Activated gamma-delta T cell treated with Interleukin-2 at 50 U/mL for 16 hours (primary cell): Measurements from ENCODE around the gene PCDHA11.
"Not testable (repeated sequence)": the region's sequence is repeated elsewhere in the genome, so short reads cannot be mapped to it uniquely, and the experiment has no call there.

Experiments
- DNase-seq: peaks from one replicate; pipeline ENCODE4 v3.0.0-alpha.2; 2020

PCDHA11 gene

DNA sequence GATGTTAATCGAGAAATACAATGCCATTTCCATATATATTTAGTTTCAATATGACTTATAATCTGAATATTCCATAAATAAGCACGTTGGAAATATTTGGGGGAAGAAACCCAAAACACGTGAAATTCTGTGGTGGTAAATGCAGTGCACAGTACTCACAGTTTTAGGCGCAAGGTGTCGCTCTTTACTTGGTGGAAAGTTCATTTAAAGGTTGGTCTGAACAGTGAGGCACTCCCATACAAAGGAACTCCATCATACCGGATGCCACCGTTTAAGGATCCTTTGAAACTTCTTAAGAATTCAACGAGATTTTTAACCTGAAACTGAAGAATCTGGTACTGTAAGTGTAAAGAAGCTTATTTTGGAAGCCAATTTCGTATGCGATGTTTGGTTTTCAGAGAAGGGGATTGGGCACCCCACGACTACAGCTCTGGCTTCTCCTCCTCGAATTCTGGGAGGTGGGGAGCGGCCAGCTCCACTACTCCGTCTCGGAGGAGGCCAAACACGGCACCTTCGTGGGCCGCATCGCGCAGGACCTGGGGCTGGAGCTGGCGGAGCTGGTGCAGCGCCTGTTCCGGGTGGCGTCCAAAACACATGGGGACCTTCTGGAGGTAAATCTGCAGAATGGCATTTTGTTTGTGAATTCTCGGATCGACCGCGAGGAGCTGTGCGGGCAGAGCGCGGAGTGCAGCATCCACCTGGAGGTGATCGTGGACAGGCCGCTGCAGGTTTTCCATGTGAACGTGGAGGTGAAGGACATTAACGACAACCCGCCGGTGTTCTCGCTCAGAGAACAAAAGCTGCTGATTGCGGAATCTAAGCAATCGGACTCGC lies at the start of gene PCDHA11:
PCDHA11 (plus strand) TSS at position 237 of the 834 bp plus-strand sequence; CDS start at position 384, 147 bp downstream.
- no peak for DNase-seq

GRCh38 chr5:140821375-140822280 lies 47.1 kb upstream of the PCDHA11 start, which contains the start of gene PCDHA5:
Gene PCDHA5, plus strand, starts transcription at chr5:140821613.
- no peak for DNase-seq

- DNase-seq = no peak
Observed at GRCh38 chr5:140822281-140822629, 46.5 kb upstream of the PCDHA11 start.

DNA sequence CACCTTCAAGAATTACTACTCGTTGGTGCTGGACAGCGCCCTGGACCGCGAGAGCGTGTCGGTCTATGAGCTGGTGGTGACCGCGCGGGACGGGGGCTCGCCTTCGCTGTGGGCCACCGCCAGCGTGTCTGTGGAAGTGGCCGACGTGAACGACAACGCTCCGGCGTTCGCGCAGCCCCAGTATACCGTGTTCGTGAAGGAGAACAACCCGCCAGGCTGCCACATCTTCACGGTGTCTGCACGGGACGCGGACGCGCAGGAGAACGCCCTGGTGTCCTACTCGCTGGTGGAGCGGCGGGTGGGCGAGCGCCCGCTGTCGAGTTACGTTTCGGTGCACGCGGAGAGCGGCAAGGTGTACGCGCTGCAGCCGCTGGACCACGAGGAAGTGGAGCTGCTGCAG lies 45.8 kb upstream of the PCDHA11 start:
- DNase-seq = not testable (repeated sequence)

GRCh38 chr5:140823475-140823874 lies 45.3 kb upstream of the PCDHA11 start:
- DNase-seq = no peak

DNA sequence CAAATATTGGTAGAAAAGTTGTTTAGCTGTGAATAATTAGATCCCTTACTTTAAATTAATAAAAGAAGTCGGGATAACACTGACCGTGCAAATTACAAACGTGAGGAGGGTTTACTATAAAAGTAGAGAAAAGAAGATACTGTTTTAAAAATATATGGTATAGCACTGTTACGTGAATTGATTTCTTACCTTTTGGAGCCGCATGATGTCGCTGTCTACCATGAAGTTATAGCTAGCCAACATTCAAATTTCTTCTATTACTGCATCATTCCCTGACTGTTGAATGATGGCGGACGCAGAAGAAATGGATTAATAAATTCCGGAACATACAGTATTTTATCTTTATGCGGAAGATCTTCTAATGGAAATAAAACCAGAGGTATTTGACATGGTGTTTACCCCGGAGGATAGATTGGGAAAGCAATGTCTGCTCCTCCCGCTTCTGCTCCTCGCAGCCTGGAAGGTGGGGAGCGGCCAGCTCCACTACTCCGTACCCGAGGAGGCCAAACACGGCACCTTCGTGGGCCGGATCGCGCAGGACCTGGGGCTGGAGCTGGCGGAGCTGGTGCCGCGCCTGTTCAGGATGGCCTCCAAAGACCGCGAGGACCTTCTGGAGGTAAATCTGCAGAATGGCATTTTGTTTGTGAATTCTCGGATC lies 40.9 kb upstream of the PCDHA11 start, which contains the start of gene PCDHA6:
PCDHA6 (plus strand) TSS at position 257 of the 658 bp plus-strand sequence; CDS start at position 389, 132 bp downstream.
- DNase-seq = no peak

DNA sequence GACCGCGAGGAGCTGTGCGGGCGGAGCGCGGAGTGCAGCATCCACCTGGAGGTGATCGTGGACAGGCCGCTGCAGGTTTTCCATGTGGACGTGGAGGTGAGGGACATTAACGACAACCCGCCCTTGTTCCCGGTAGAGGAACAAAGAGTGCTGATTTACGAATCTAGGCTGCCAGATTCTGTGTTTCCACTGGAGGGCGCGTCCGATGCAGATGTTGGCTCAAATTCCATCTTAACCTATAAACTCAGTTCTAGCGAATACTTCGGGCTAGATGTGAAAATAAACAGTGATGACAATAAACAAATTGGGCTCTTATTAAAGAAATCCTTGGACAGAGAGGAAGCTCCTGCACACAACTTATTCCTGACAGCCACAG lies 40.4 kb upstream of the PCDHA11 start:
- DNase-seq = no peak

GRCh38 chr5:140829511-140830501 lies 39.0 kb upstream of the PCDHA11 start:
- DNase-seq = not testable (repeated sequence)

GRCh38 chr5:140833993-140834392 lies 34.8 kb upstream of the PCDHA11 start, which contains the start of gene PCDHA7:
Gene PCDHA7, plus strand, starts transcription at chr5:140834269. Its CDS starts 115 bp downstream, at chr5:140834384.
- DNase-seq = no peak

DNA sequence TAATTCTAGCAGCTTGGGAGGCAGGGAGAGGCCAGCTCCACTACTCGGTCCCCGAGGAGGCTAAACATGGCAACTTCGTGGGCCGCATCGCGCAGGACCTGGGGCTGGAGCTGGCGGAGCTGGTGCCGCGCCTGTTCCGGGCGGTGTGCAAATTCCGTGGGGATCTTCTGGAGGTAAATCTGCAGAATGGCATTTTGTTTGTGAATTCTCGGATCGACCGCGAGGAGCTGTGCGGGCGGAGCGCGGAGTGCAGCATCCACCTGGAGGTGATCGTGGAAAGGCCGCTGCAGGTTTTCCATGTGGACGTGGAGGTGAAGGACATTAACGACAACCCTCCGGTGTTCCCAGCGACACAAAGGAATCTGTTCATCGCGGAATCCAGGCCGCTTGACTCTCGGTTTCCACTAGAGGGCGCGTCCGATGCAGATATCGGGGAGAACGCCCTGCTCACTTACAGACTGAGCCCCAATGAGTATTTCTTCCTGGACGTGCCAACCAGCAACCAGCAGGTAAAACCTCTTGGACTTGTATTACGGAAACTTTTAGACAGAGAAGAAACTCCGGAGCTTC lies 34.2 kb upstream of the PCDHA11 start:
- not testable (repeated sequence) for DNase-seq

DNA sequence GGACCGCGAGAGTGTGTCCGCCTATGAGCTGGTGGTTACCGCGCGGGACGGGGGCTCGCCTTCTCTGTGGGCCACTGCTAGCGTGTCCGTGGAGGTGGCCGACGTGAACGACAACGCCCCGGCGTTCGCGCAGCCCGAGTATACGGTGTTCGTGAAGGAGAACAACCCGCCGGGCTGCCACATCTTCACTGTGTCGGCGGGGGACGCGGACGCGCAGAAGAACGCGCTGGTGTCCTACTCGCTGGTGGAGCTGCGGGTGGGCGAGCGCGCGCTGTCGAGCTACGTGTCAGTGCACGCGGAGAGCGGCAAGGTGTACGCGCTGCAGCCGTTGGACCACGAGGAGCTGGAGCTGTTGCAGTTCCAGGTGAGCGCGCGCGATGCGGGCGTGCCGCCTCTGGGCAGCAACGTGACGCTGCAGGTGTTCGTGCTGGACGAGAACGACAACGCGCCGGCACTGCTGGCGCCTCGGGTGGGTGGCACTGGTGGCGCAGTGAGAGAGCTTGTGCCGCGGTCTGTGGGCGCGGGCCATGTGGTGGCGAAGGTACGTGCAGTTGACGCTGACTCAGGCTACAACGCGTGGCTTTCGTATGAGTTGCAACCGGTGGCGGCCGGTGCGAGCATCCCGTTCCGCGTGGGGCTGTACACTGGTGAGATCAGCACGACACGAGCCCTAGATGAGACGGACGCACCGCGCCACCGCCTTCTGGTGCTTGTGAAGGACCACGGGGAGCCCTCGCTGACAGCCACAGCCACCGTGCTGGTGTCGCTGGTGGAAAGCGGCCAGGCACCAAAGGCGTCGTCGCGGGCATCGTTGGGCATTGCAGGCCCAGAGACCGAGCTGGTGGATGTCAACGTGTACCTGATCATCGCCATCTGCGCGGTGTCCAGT lies 32.9 kb upstream of the PCDHA11 start:
- no peak for DNase-seq

DNA sequence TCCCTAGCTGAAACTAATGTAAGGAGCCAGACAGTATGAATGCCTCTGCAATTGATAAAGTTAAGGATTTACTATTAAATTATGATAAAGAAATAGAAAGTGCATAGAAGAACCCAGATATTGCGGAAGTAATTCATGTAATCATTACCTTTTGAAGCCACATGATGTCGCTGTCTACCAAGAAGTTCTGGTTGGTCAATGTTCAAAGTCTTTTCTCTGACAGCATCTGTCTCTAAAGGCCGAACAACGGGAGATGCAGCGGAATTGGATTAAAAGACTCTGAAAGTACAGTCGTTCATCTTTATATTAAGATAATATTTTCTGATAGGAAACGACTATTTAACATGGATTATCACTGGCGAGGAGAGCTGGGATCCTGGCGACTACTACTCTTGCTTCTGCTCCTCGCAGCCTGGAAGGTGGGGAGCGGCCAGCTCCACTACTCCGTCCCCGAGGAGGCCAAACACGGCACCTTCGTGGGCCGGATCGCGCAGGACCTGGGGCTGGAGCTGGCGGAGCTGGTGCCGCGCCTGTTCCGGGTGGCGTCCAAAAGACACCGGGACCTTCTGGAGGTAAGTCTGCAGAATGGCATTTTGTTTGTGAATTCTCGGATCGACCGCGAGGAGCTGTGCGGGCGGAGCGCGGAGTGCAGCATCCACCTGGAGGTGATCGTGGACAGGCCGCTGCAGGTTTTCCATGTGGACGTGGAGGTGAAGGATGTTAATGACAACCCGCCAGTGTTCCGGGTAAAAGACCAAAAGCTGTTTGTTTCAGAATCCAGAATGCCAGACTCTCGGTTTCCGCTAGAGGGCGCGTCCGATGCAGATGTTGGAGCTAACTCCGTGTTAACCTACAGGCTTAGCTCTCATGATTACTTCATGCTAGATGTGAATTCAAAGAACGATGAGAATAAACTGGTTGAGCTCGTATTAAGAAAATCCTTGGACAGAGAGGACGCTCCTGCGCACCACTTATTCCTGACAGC lies 27.5 kb upstream of the PCDHA11 start, which contains the start of gene PCDHA8:
PCDHA8 (plus strand) TSS at position 210 of the 985 bp plus-strand sequence; CDS start at position 345, 135 bp downstream.
- no peak for DNase-seq

- no peak for DNase-seq
Observed at GRCh38 chr5:140842798-140843733, 25.7 kb upstream of the PCDHA11 start.

DNA sequence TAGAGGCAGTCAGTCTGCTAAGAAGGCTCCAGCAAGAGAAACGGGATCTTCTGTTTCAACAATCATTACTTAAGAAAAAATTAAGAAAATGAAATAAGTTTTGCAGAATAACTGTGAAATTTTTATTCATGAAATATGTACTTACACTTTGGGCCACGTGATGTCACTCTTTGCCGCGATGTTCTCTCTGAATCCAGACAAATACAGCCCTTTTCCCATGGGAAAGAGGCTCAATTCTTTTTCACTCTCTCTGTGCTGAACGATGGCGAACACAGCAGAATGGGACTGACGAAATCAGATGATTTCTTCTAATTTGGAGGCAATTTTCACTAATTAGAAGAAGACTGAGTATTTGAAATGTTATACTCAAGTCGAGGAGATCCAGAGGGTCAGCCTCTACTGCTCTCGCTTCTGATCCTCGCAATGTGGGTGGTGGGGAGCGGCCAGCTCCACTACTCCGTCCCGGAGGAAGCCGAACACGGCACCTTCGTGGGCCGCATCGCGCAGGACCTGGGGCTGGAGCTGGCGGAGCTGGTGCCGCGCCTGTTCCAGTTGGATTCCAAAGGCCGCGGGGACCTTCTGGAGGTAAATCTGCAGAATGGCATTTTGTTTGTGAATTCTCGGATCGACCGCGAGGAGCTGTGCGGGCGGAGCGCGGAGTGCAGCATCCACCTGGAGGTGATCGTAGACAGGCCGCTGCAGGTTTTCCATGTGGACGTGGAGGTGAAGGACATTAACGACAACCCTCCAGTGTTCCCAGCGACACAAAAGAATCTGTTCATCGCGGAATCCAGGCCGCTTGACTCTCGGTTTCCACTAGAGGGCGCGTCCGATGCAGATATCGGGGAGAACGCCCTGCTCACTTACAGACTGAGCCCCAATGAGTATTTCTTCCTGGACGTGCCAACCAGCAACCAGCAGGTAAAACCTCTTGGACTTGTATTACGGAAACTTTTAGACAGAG lies 20.3 kb upstream of the PCDHA11 start, which contains the start of gene PCDHA9:
PCDHA9 (plus strand) TSS at position 244 of the 964 bp plus-strand sequence; CDS start at position 358, 114 bp downstream.
- not testable (repeated sequence) for DNase-seq

GRCh38 chr5:140849831-140850634 lies 18.7 kb upstream of the PCDHA11 start:
- DNase-seq = not testable (repeated sequence)
